ENCODE results near the gene EXOC1L. TPM values are rescaled to one million over a fixed set of nuclear protein-coding genes. Genes with fewer than 3 reads are reported as not detected.

Gene EXOC1L
- total RNA-seq, 1 donor from 2014 or later: not detected

DNA sequence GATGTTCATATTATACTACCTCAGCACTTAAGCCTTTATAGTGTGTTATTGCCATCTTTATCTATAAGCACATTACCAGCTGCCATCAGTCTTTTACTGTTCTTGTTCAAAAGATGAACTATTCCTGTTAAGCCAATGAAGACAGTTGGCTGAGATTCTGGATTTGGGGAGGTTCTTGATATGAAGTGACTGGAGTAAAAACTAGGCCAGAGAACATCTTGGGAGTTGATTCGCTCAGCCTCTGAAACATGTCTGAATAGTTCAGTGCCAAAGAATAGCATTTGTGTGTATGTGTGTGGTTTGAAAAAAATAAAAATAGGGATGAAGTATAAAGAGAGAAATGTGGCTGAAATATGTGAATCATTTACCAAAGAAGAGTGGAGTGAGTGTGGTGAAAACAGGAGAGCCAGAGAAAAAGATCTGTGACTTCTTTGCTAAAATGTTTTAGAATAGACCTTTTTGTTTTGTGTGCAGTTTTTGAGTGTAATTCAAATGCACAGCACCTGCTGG lies 49.0 kb downstream of the EXOC1L start:
- Mint-ChIP-seq H3K4me1 (no peaks in the 10 kb centered on the region), H3K4me3 (no peak overlapping the region), H3K27me3 (ENCODE audit: low read depth) (no peaks in the 10 kb centered on the region), H3K27ac (ENCODE audit: unreplicated experiment) (no peak overlapping the region), H3K9me3 (no peaks in the 10 kb centered on the region), H3K36me3 (ENCODE audit: low read depth) (peaks cover 5% of the 10 kb centered on the region)
- TF ChIP-seq, protein P1, sequence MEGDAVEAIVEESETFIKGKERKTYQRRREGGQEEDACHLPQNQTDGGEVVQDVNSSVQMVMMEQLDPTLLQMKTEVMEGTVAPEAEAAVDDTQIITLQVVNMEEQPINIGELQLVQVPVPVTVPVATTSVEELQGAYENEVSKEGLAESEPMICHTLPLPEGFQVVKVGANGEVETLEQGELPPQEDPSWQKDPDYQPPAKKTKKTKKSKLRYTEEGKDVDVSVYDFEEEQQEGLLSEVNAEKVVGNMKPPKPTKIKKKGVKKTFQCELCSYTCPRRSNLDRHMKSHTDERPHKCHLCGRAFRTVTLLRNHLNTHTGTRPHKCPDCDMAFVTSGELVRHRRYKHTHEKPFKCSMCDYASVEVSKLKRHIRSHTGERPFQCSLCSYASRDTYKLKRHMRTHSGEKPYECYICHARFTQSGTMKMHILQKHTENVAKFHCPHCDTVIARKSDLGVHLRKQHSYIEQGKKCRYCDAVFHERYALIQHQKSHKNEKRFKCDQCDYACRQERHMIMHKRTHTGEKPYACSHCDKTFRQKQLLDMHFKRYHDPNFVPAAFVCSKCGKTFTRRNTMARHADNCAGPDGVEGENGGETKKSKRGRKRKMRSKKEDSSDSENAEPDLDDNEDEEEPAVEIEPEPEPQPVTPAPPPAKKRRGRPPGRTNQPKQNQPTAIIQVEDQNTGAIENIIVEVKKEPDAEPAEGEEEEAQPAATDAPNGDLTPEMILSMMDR (conservative IDR thresholded peaks at IDR 0.05): no peak
- no peak for DNase-seq (ENCODE audit: low read depth, low spot score)

DNA sequence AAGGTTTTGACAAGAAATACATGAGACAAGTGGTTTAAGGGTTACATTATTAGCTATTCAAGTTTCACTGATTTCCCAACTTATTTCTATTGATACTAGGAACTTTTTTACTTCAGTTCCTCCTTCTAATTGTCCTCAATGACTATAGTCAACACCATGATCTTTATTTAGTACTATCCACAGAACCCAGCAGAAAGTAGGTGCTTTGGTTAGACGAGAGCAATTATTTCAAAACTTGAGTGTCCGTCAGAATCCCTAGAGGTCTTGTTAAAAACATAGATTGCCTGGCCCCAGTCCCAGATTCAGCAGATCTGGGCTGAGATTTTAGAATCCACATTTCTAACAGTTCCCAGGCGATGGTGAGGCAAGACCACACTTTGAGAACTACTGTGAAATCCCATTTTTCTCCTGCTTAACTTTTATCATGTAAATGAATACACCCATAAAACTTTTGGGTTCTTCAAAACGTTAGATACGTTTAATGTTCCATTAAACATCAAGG lies 51.8 kb downstream of the EXOC1L start:
- Mint-ChIP-seq H3K9me3 (no peaks in the 10 kb centered on the region), H3K27ac (ENCODE audit: unreplicated experiment) (no peak overlapping the region), H3K4me3 (no peak overlapping the region), H3K36me3 (ENCODE audit: low read depth) (peaks cover 3% of the 10 kb centered on the region), H3K4me1 (no peaks in the 10 kb centered on the region), H3K27me3 (ENCODE audit: low read depth) (no peaks in the 10 kb centered on the region)
- no peak for DNase-seq (ENCODE audit: low read depth, low spot score)
- TF ChIP-seq, protein P1 (conservative IDR thresholded peaks at IDR 0.05): no peak

GRCh38 chr4:55874831-55875230 lies 55.2 kb downstream of the EXOC1L start:
- Mint-ChIP-seq H3K27me3 (ENCODE audit: low read depth) (no peaks in the 10 kb centered on the region), H3K9me3 (no peaks in the 10 kb centered on the region), H3K36me3 (ENCODE audit: low read depth) (peaks cover 5% of the 10 kb centered on the region), H3K4me1 (peaks cover 3% of the 10 kb centered on the region), H3K4me3 (no peak overlapping the region), H3K27ac (ENCODE audit: unreplicated experiment) (no peak overlapping the region)
- TF ChIP-seq, protein P1 (conservative IDR thresholded peaks at IDR 0.05): no peak
- DNase-seq (ENCODE audit: low read depth, low spot score): no peak

DNA sequence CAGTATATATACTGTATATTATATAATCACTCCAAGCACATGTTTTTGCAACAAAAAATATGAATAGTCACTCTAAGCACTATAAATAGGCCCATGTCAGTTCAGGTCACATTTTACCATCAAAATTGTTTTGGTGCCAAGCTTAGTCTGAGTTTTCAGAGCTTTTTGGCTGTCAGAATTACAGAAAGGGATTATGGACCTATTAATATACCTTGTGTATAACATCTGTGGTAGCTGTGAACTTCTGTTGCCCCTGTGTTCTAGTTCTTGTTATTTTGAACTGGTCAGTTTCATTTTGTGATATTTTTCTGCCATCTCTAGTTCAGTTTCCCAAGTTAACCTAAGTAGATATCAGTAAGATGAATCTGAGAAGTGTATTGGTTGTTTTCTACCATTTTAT lies 56.8 kb downstream of the EXOC1L start:
- no peak for DNase-seq (ENCODE audit: low read depth, low spot score)
- H3K9me3 Mint-ChIP-seq: no peaks in the 10 kb centered on the region
- no peak overlapping the region for H3K4me3 Mint-ChIP-seq
- no peaks in the 10 kb centered on the region for H3K27me3 Mint-ChIP-seq (ENCODE audit: low read depth)
- H3K4me1 Mint-ChIP-seq: peaks cover 3% of the 10 kb centered on the region
- TF ChIP-seq, protein P1 (conservative IDR thresholded peaks at IDR 0.05): no peak
- H3K36me3 Mint-ChIP-seq (ENCODE audit: low read depth): peaks cover 13% of the 10 kb centered on the region
- peak overlapping the region; percentile 5 for H3K27ac Mint-ChIP-seq (ENCODE audit: unreplicated experiment)

- Mint-ChIP-seq H3K36me3 (ENCODE audit: low read depth) (peaks cover 18% of the 10 kb centered on the region), H3K4me3 (no peak overlapping the region), H3K9me3 (no peaks in the 10 kb centered on the region), H3K4me1 (peaks cover 4% of the 10 kb centered on the region), H3K27me3 (ENCODE audit: low read depth) (no peaks in the 10 kb centered on the region), H3K27ac (ENCODE audit: unreplicated experiment) (no peak overlapping the region)
- no peak for DNase-seq (ENCODE audit: low read depth, low spot score)
- TF ChIP-seq, protein P1 (conservative IDR thresholded peaks at IDR 0.05): no peak
Observed at GRCh38 chr4:55879224-55879623, 59.6 kb downstream of the EXOC1L start.

Measured in neural crest cell (in vitro differentiated cells).